Measurements from ENCODE around the gene FAM20C. TPM values are rescaled to one million over a fixed set of nuclear protein-coding genes. Genes with fewer than 3 reads are reported as not detected.

The FAM20C gene
- total and polyA plus RNA-seq, 2 donors (not counting 3 experiments of a cell fraction or from before 2014, with no cell fraction given) = 14.2 to 34.5 TPM

- Histone ChIP-seq H3K9me1 (replicated peaks; ENCODE audit: control insufficient read depth, extremely low read depth, insufficient read depth, low read length) (no peaks in the 10 kb centered on the region), H2AFZ (ENCODE audit: low read depth, low read length) (no peak overlapping the region), H4K20me1 (replicated peaks; ENCODE audit: control insufficient read depth, extremely low read depth, insufficient read depth, low read length) (no peaks in the 10 kb centered on the region), H3K27me3 (ENCODE audit: control insufficient read depth in 2 of 2, insufficient read depth in 2 of 2, low read length in 2 of 2) (no peaks in the 10 kb centered on the region), H3K9me3 (replicated peaks; ENCODE audit: control insufficient read depth, insufficient read depth, low read length) (no peaks in the 10 kb centered on the region), H3K79me2 (ENCODE audit: control insufficient read depth, insufficient read depth, low read length) (peaks cover 10% of the 10 kb centered on the region), H3K4me2 (ENCODE audit: insufficient read depth, low read length) (no peak overlapping the region), H3K4me3 (replicated peaks in 1 of 3; ENCODE audit: insufficient read depth in 1 of 3, low read depth in 1 of 3, low read length in 3 of 3) (no peak overlapping the region), H3K36me3 (ENCODE audit: control insufficient read depth in 2 of 2, extremely low read depth in 1 of 2, insufficient read depth in 2 of 2, low read length in 2 of 2) (no peaks in the 10 kb centered on the region), H3K4me1 (ENCODE audit: control insufficient read depth, extremely low read depth, insufficient read depth, low read length) (no peaks in the 10 kb centered on the region), H3K9ac (replicated peaks; ENCODE audit: extremely low read depth, insufficient read depth, low read length) (no peak overlapping the region), H3K27ac (ENCODE audit: insufficient read depth, low read depth, low read length) (no peak overlapping the region)
- DNase-seq (ENCODE audit: low read depth, low spot score) (no peak), FAIRE-seq (no peak)
- no peak for TF ChIP-seq POLR2A (IDR thresholded peaks at IDR 0.05; ENCODE audit: low read depth, low read length)
- dilution Hi-C loops (cut with MboI; ENCODE audit: extremely low pct_ligation_motif_present, low sequenced_read_pairs) = no loop called here
- CTCF ChIA-PET = interaction anchor here (1.2 kb wide), 1 partner anchor 149 kb away, joined by 5 read pairs; no protein-coding TSS in a partner anchor
- POLR2A ChIA-PET = no interaction called here
- BruUV-seq (replicated peaks) = no TSS peak
- intact Hi-C loops (cut with micrococcal nuclease) = no loop called here
Observed at GRCh38 chr7:213324-213993, 21.1 kb downstream of the FAM20C start.

GRCh38 chr7:214410-215212 is 22.2 kb downstream of the FAM20C start:
- Histone ChIP-seq H3K4me2 (ENCODE audit: insufficient read depth, low read length) (no peak overlapping the region), H3K9me1 (replicated peaks; ENCODE audit: control insufficient read depth, extremely low read depth, insufficient read depth, low read length) (no peaks in the 10 kb centered on the region), H3K27me3 (ENCODE audit: control insufficient read depth in 2 of 2, insufficient read depth in 2 of 2, low read length in 2 of 2) (no peaks in the 10 kb centered on the region), H2AFZ (ENCODE audit: low read depth, low read length) (no peak overlapping the region), H3K4me1 (ENCODE audit: control insufficient read depth, extremely low read depth, insufficient read depth, low read length) (no peaks in the 10 kb centered on the region), H3K9ac (replicated peaks; ENCODE audit: extremely low read depth, insufficient read depth, low read length) (no peak overlapping the region), H3K27ac (ENCODE audit: insufficient read depth, low read depth, low read length) (no peak overlapping the region), H3K9me3 (replicated peaks; ENCODE audit: control insufficient read depth, insufficient read depth, low read length) (no peaks in the 10 kb centered on the region), H4K20me1 (replicated peaks; ENCODE audit: control insufficient read depth, extremely low read depth, insufficient read depth, low read length) (no peaks in the 10 kb centered on the region), H3K4me3 (replicated peaks in 1 of 3; ENCODE audit: insufficient read depth in 1 of 3, low read depth in 1 of 3, low read length in 3 of 3) (no peak overlapping the region), H3K79me2 (ENCODE audit: control insufficient read depth, insufficient read depth, low read length) (peaks cover 10% of the 10 kb centered on the region), H3K36me3 (ENCODE audit: control insufficient read depth in 2 of 2, extremely low read depth in 1 of 2, insufficient read depth in 2 of 2, low read length in 2 of 2) (no peaks in the 10 kb centered on the region)
- DNase-seq (ENCODE audit: low read depth, low spot score) = no peak
- TF ChIP-seq POLR2A (IDR thresholded peaks at IDR 0.05; ENCODE audit: low read depth, low read length) (no peak), JUN (IDR thresholded peaks at IDR 0.05; ENCODE audit: borderline replicate concordance, insufficient read depth, insufficient read length, low read depth) (no peak), GATA2 (IDR thresholded peaks at IDR 0.05; ENCODE audit: insufficient read depth, insufficient read length, low read depth, low read length) (no peak), MYC (IDR thresholded peaks at IDR 0.05; ENCODE audit: low read depth, low read length) (no peak), POLR2AphosphoS5 (IDR thresholded peaks at IDR 0.05; ENCODE audit: insufficient read depth, low read depth, low read length) (no peak), FOS (IDR thresholded peaks at IDR 0.05; ENCODE audit: borderline replicate concordance, insufficient read depth, low read length) (no peak), MAX (IDR thresholded peaks at IDR 0.05; ENCODE audit: insufficient read depth, insufficient read length) (no peak), EZH2 (IDR thresholded peaks at IDR 0.05; ENCODE audit: borderline replicate concordance, low read depth, low read length, severe bottlenecking) (no peak), CTCF (IDR thresholded peaks at IDR 0.05; ENCODE audit: extremely low read depth in 1 of 2, insufficient read depth in 1 of 2, low read depth in 1 of 2, low read length in 2 of 2) (no peak)
- ChIA-PET POLR2A (no interaction called here), CTCF (interaction anchor here (1.2 kb wide), 1 partner anchor 150 kb away, joined by 5 read pairs; no protein-coding TSS in a partner anchor)
- dilution Hi-C loops (cut with MboI; ENCODE audit: extremely low pct_ligation_motif_present, low sequenced_read_pairs) (no loop called here), intact Hi-C loops (cut with micrococcal nuclease) (no loop called here)
- no TSS peak for BruUV-seq (replicated peaks)
- no peak for FAIRE-seq
